Activated gamma-delta T cell (primary cell): ENCODE results near the gene MSLN.

Source experiments
- DNase-seq: peaks from one replicate; lab custom pipeline; 2025; lab: John Stamatoyannopoulos, UW

Gene MSLN

GRCh38 chr16:791131-791530 lies 30.6 kb downstream of the MSLN start:
- no peak for DNase-seq

GRCh38 chr16:792221-792995 lies 31.9 kb downstream of the MSLN start:
- no peak for DNase-seq

GRCh38 chr16:793414-793813 lies 32.9 kb downstream of the MSLN start:
- no peak for DNase-seq

GRCh38 chr16:794091-794822 lies 33.7 kb downstream of the MSLN start:
- DNase-seq: no peak

- DNase-seq: no peak
Observed at GRCh38 chr16:794853-795466, 34.4 kb downstream of the MSLN start.

- no peak for DNase-seq
Observed at GRCh38 chr16:795580-796229, 35.2 kb downstream of the MSLN start.

GRCh38 chr16:796296-797119 lies 36.0 kb downstream of the MSLN start:
- DNase-seq: no peak

GRCh38 chr16:797120-797420 lies 36.5 kb downstream of the MSLN start:
- DNase-seq: no peak

- no peak for DNase-seq
Observed at GRCh38 chr16:797686-798085, 37.2 kb downstream of the MSLN start.

GRCh38 chr16:798666-799065 lies 38.1 kb downstream of the MSLN start:
- DNase-seq: no peak

- DNase-seq: no peak
Observed at GRCh38 chr16:799111-799947, 38.8 kb downstream of the MSLN start.

- no peak for DNase-seq
Observed at GRCh38 chr16:799948-800833, 39.7 kb downstream of the MSLN start, which contains the start of gene GNG13. Gene GNG13, minus strand, starts transcription at chr16:800734. Its CDS starts 1,657 bp downstream, at chr16:799077.

- no peak for DNase-seq
Observed at GRCh38 chr16:800834-801511, 40.4 kb downstream of the MSLN start.

GRCh38 chr16:801584-802363 lies 41.2 kb downstream of the MSLN start:
- DNase-seq: no peak

- no peak for DNase-seq
Observed at GRCh38 chr16:802461-802860, 41.9 kb downstream of the MSLN start.

GRCh38 chr16:802914-803753 lies 42.6 kb downstream of the MSLN start:
- no peak for DNase-seq

GRCh38 chr16:803754-804080 lies 43.2 kb downstream of the MSLN start:
- DNase-seq: no peak
